GM06990 (cell line): ENCODE data around the gene RMI1.

Source experiments
- DNase-seq: peaks from one replicate; pipeline ENCODE4 v3.0.0-alpha.2; 2011; ENCODE audit not compliant: insufficient read length; ENCODE audit errors: extremely low read depth
- H3K27me3 ChIP-seq: replicated peaks from 2 replicates; pipeline ENCODE4 v1.6.0; 2011; ENCODE audit warnings: low read length; ENCODE audit not compliant: control insufficient read depth, insufficient read depth
- H3K36me3 ChIP-seq: 2 replicates; pipeline ENCODE4 v1.5.1; 2011; ENCODE audit warnings: low read length; ENCODE audit not compliant: control insufficient read depth, insufficient read depth
- H3K4me3 ChIP-seq: replicated peaks from 2 replicates; pipeline ENCODE4 v1.5.1; 2011; ENCODE audit warnings: low read depth, mild to moderate bottlenecking, control low read depth, low read length
- CTCF ChIP-seq: IDR thresholded peaks from 2 replicates; pipeline ENCODE4 v1.5.1; 2011; ENCODE audit warnings: low read length, control low read depth, mild to moderate bottlenecking, inconsistent platforms; ENCODE audit not compliant: insufficient read depth, poor library complexity, severe bottlenecking

The RMI1 gene

GRCh38 chr9:83999141-83999918 lies 18.7 kb downstream of the RMI1 start:
- no peak for DNase-seq
- TF ChIP-seq CTCF = no peak
- Histone ChIP-seq H3K36me3 (no peaks in the 10 kb centered on the region; the same call in 1 of the 2 replicates), H3K4me3 (no peak overlapping the region), H3K27me3 (no peaks in the 10 kb centered on the region)

DNA sequence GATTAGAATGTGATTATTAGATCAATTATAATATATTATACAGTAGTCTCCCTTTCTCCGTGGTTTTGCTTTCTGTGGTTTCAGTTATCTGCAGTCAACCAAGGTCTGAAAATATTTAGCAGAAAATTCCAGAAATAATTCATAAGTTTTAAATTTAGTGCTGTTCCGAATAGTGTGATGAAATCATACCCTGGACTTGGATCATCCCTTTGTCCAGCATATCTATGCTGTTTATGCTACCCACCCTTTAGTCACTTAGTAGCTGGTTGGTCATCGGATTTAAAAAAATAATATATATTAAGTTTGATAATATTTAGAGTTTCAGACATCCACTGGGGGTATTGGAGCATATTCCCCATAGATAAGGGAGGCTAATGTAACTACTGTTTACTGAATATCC lies 19.6 kb downstream of the RMI1 start:
- DNase-seq = no peak
- Histone ChIP-seq H3K36me3 (no peaks in the 10 kb centered on the region; the same call in 1 of the 2 replicates), H3K27me3 (no peaks in the 10 kb centered on the region), H3K4me3 (no peak overlapping the region)
- TF ChIP-seq CTCF = no peak

DNA sequence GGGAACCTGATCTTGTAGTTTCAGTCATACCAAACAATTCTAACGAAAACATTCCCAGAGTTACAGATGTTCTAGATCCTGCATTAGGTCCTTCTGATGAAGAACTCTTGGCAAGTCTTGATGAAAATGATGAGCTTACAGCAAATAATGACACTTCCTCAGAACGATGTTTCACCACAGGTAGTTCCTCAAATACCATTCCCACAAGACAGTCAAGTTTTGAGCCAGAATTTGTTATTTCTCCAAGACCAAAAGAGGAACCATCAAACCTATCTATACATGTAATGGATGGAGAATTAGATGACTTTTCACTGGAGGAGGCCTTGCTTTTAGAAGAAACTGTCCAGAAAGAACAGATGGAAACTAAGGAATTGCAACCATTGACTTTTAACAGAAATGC lies 21.0 kb downstream of the RMI1 start:
- DNase-seq = no peak
- H3K27me3 ChIP-seq = no peaks in the 10 kb centered on the region
- no peaks in the 10 kb centered on the region; the same call in 1 of the 2 replicates for H3K36me3 ChIP-seq
- H3K4me3 ChIP-seq = no peak overlapping the region
- no peak for TF ChIP-seq CTCF

GRCh38 chr9:84002344-84002743 lies 21.7 kb downstream of the RMI1 start:
- TF ChIP-seq CTCF = no peak
- no peak for DNase-seq
- no peaks in the 10 kb centered on the region; the same call in 1 of the 2 replicates for H3K36me3 ChIP-seq
- no peak overlapping the region for H3K4me3 ChIP-seq
- H3K27me3 ChIP-seq = no peaks in the 10 kb centered on the region

GRCh38 chr9:84003246-84003645 lies 22.6 kb downstream of the RMI1 start:
- TF ChIP-seq CTCF = no peak
- Histone ChIP-seq H3K27me3 (no peaks in the 10 kb centered on the region), H3K4me3 (no peak overlapping the region), H3K36me3 (no peaks in the 10 kb centered on the region; the same call in 1 of the 2 replicates)
- DNase-seq = no peak

- no peaks in the 10 kb centered on the region for H3K27me3 ChIP-seq
Measured at GRCh38 chr9:84007662-84008061, 27.1 kb downstream of the RMI1 start.

More at GRCh38 chr9:84007662-84008061, 27.1 kb downstream of the RMI1 start:
- no peak for DNase-seq
- Histone ChIP-seq H3K4me3 (no peak overlapping the region), H3K36me3 (no peaks in the 10 kb centered on the region; the same call in 1 of the 2 replicates)
- no peak for TF ChIP-seq CTCF
